H9 (cell line): ENCODE data around the gene MRTFB. TPM values are rescaled to one million over a fixed set of nuclear protein-coding genes. Genes with fewer than 3 reads are reported as not detected.

Experiments used
- DNase-seq: peaks from one replicate; pipeline ENCODE4 v3.0.0-alpha.2; 2017
- H2AFZ ChIP-seq: one replicate; pipeline ENCODE4 v1.6.1; 2013; ENCODE audit warnings: mild to moderate bottlenecking, low read length, control low read depth, moderate library complexity
- H2AK5ac ChIP-seq: 2 replicates; pipeline ENCODE4 v1.6.1; 2013; ENCODE audit warnings: low read length, control low read depth, mixed read lengths; ENCODE audit not compliant: insufficient read length
- H2BK120ac ChIP-seq: one replicate; pipeline ENCODE4 v1.6.1; 2013; ENCODE audit warnings: low read depth, mild to moderate bottlenecking, low read length, control low read depth, inconsistent platforms; ENCODE audit not compliant: poor library complexity, severe bottlenecking
- H2BK12ac ChIP-seq: 2 replicates; pipeline ENCODE4 v1.6.1; 2013; ENCODE audit warnings: low read length, control low read depth, mixed read lengths, low read depth; ENCODE audit not compliant: insufficient read length
- H2BK15ac ChIP-seq: 2 replicates; pipeline ENCODE4 v1.6.1; 2013; ENCODE audit warnings: low read depth, low read length, control low read depth
- H2BK20ac ChIP-seq: one replicate; pipeline ENCODE4 v1.6.1; 2013; ENCODE audit warnings: low read depth, mild to moderate bottlenecking, low read length, control low read depth, inconsistent platforms; ENCODE audit not compliant: poor library complexity, severe bottlenecking
- H2BK5ac ChIP-seq: 2 replicates; pipeline ENCODE4 v1.6.1; 2013; ENCODE audit warnings: low read length, control low read depth, mixed read lengths; ENCODE audit not compliant: insufficient read length
- H3K14ac ChIP-seq: 2 replicates; pipeline ENCODE4 v1.6.1; 2013; ENCODE audit warnings: low read length, control low read depth; ENCODE audit not compliant: insufficient read depth
- H3K18ac ChIP-seq: 2 replicates; pipeline ENCODE4 v1.6.1; 2013; ENCODE audit warnings: low read depth, mild to moderate bottlenecking, mixed read lengths, low read length, control low read depth; ENCODE audit not compliant: insufficient read length
- H3K23ac ChIP-seq: 2 replicates; pipeline ENCODE4 v1.6.1; 2013; ENCODE audit warnings: low read length, control low read depth, mixed read lengths, low read depth; ENCODE audit not compliant: insufficient read length
- H3K23me2 ChIP-seq: 2 replicates; pipeline ENCODE4 v1.6.1; 2013; ENCODE audit warnings: low read depth, mild to moderate bottlenecking, mixed read lengths, low read length, control low read depth; ENCODE audit not compliant: insufficient read length, poor library complexity, severe bottlenecking
- H3K27ac ChIP-seq: 2 replicates; pipeline ENCODE4 v1.5.1; 2013; ENCODE audit warnings: low read length, control low read depth, mixed read lengths, low read depth; ENCODE audit not compliant: insufficient read length
- H3K27me3 ChIP-seq: 2 replicates; pipeline ENCODE4 v1.6.1; 2013; ENCODE audit warnings: low read length, control low read depth, inconsistent platforms; ENCODE audit not compliant: insufficient read depth
- H3K4ac ChIP-seq: 2 replicates; pipeline ENCODE4 v1.6.1; 2013; ENCODE audit warnings: low read depth, mild to moderate bottlenecking, control low read depth, inconsistent platforms, low read length, moderate library complexity
- H3K4me1 ChIP-seq: 2 replicates; pipeline ENCODE4 v1.6.1; 2013; ENCODE audit warnings: low read length, control low read depth, inconsistent platforms; ENCODE audit not compliant: insufficient read depth
- H3K4me2 ChIP-seq: 2 replicates; pipeline ENCODE4 v1.6.1; 2013; ENCODE audit warnings: low read length, control low read depth, mixed read lengths; ENCODE audit not compliant: insufficient read length, insufficient read depth
- H3K56ac ChIP-seq: 2 replicates; pipeline ENCODE4 v1.6.1; 2013; ENCODE audit warnings: low read depth, mild to moderate bottlenecking, mixed read lengths, low read length, control low read depth; ENCODE audit not compliant: insufficient read length
- H3K79me1 ChIP-seq: 2 replicates; pipeline ENCODE4 v1.6.1; 2013; ENCODE audit warnings: low read depth, mild to moderate bottlenecking, moderate library complexity, low read length, control low read depth, inconsistent platforms; ENCODE audit not compliant: insufficient read depth, poor library complexity, severe bottlenecking
- H3K79me2 ChIP-seq: 2 replicates; pipeline ENCODE4 v1.6.1; 2013; ENCODE audit warnings: low read length, control low read depth, inconsistent platforms; ENCODE audit not compliant: insufficient read depth
- H3K9ac ChIP-seq: 2 replicates; pipeline ENCODE4 v1.6.1; 2013; ENCODE audit warnings: low read length, control low read depth, mixed read lengths; ENCODE audit not compliant: insufficient read length; ENCODE audit errors: extremely low read depth
- H3K9me3 ChIP-seq: one replicate; pipeline ENCODE4 v1.6.1; 2013; ENCODE audit warnings: low read depth, low read length, inconsistent platforms; ENCODE audit not compliant: control insufficient read depth
- H3T11ph ChIP-seq: one replicate; pipeline ENCODE4 v1.6.1; 2013; ENCODE audit warnings: mild to moderate bottlenecking, low read length, control low read depth, inconsistent platforms
- H4K20me1 ChIP-seq: one replicate; pipeline ENCODE4 v1.6.1; 2013; ENCODE audit not compliant: control insufficient read depth, insufficient read length, insufficient read depth
- H4K5ac ChIP-seq: 2 replicates; pipeline ENCODE4 v1.6.1; 2013; ENCODE audit warnings: low read depth, mild to moderate bottlenecking, mixed read lengths, low read length, control low read depth; ENCODE audit not compliant: insufficient read length
- H4K8ac ChIP-seq: replicated peaks from 2 replicates; pipeline ENCODE4 v1.6.1; 2013; ENCODE audit warnings: low read length, control low read depth, mixed read lengths, low read depth; ENCODE audit not compliant: insufficient read length
- H4K91ac ChIP-seq: 2 replicates; pipeline ENCODE4 v1.6.1; 2013; ENCODE audit warnings: low read depth, mild to moderate bottlenecking, moderate library complexity, mixed read lengths, low read length, control low read depth; ENCODE audit not compliant: insufficient read length
- H3K27ac Mint-ChIP-seq, 3 experiments: 2 replicates in 2 of 3; 3 replicates in 1 of 3; pipeline ENCODE4 v1.8.0; 2020 to 2021; ENCODE audit warnings: mixed read lengths in 3 of 3, mild to moderate bottlenecking in 1 of 3, moderate library complexity in 1 of 3
- H3K27me3 Mint-ChIP-seq: 2 replicates; pipeline ENCODE4 v1.8.0; 2021; ENCODE audit warnings: low read depth, mild to moderate bottlenecking, moderate library complexity, mixed read lengths
- H3K36me3 Mint-ChIP-seq, 3 experiments: 2 replicates in 2 of 3; 3 replicates in 1 of 3; pipeline ENCODE4 v1.8.0; 2020 to 2021; ENCODE audit warnings: low read depth in 3 of 3, mixed read lengths in 3 of 3; ENCODE audit not compliant: insufficient read depth in 1 of 3
- H3K4me1 Mint-ChIP-seq, 2 experiments: 2 replicates each; pipeline ENCODE4 v1.8.0; 2020; ENCODE audit warnings: mixed read lengths in 2 of 2
- H3K4me3 Mint-ChIP-seq, 2 experiments: 2 replicates in 1 of 2; 3 replicates in 1 of 2; pipeline ENCODE4 v1.8.0; 2020 to 2021; ENCODE audit warnings: mild to moderate bottlenecking in 2 of 2, mixed read lengths in 2 of 2, moderate library complexity in 1 of 2
- H3K9me3 Mint-ChIP-seq, 2 experiments: 2 replicates in 1 of 2; 3 replicates in 1 of 2; pipeline ENCODE4 v1.8.0; 2020; ENCODE audit warnings: mild to moderate bottlenecking in 2 of 2, mixed read lengths in 2 of 2, moderate library complexity in 1 of 2
- WGBS: extraction: QIAGEN DNeasy Blood & Tissue Kit; methylation state at CpG from one replicate; pipeline ENCODE4 v1.1.7; 2013; ENCODE audit warnings: missing lambda C conversion rate, low lambda C conversion rate, mixed read lengths; ENCODE audit not compliant: insufficient read length; ENCODE audit errors: extremely low coverage; 5-methylcytosine and 5-hydroxymethylcytosine counted together
- total RNA-seq: library from RNA; stranded (reverse); gene quantifications from 2 replicates; pipeline ENCODE4 v1.2.1, GENCODE V29; 2021
- TF ChIP-seq, protein P1 (sequence below): fragments of 200-600 bp; sonication (generic); conservative IDR thresholded peaks from 3 replicates; pipeline ENCODE4 v1.8.0; 2021; ENCODE audit warnings: antibody characterized with exemption, mild to moderate bottlenecking

The MRTFB gene
- total RNA-seq, 1 experiment from 2014 or later: 29.9 TPM

- no peak overlapping the region for H3K14ac ChIP-seq
- no peak overlapping the region for H3K4ac ChIP-seq
- no peak overlapping the region for H4K8ac ChIP-seq
- WGBS: no CpG with 5 or more reads among the region's 5 CpGs
- no peak overlapping the region for H2BK5ac ChIP-seq
- DNase-seq: no peak
- H4K91ac ChIP-seq: no peak overlapping the region
- H3T11ph ChIP-seq: no peak overlapping the region
- Mint-ChIP-seq H3K9me3 (no peaks in the 10 kb centered on the region; a peak in 1 of 5 replicates), H3K27ac (no peak overlapping the region), H3K36me3 (no peaks in the 10 kb centered on the region), H3K4me1 (no peaks in the 10 kb centered on the region), H3K27me3 (no peaks in the 10 kb centered on the region), H3K4me3 (no peak overlapping the region)
- H2BK12ac ChIP-seq: no peak overlapping the region
- no peak overlapping the region for H3K56ac ChIP-seq
- H3K18ac ChIP-seq: no peak overlapping the region
- no peaks in the 10 kb centered on the region for H3K9me3 ChIP-seq
- H3K23ac ChIP-seq: no peak overlapping the region
- no peak overlapping the region for H3K27ac ChIP-seq
- H3K9ac ChIP-seq: no peak overlapping the region
- no peaks in the 10 kb centered on the region for H3K79me2 ChIP-seq
- H3K79me1 ChIP-seq: no peaks in the 10 kb centered on the region
- no peaks in the 10 kb centered on the region for H4K20me1 ChIP-seq
- H2BK120ac ChIP-seq: no peak overlapping the region
- no peaks in the 10 kb centered on the region for H3K4me1 ChIP-seq
- no peak overlapping the region for H2AFZ ChIP-seq
- H3K4me2 ChIP-seq: no peak overlapping the region
- no peaks in the 10 kb centered on the region for H3K23me2 ChIP-seq
- H2BK15ac ChIP-seq: no peak overlapping the region
- TF ChIP-seq, protein P1, sequence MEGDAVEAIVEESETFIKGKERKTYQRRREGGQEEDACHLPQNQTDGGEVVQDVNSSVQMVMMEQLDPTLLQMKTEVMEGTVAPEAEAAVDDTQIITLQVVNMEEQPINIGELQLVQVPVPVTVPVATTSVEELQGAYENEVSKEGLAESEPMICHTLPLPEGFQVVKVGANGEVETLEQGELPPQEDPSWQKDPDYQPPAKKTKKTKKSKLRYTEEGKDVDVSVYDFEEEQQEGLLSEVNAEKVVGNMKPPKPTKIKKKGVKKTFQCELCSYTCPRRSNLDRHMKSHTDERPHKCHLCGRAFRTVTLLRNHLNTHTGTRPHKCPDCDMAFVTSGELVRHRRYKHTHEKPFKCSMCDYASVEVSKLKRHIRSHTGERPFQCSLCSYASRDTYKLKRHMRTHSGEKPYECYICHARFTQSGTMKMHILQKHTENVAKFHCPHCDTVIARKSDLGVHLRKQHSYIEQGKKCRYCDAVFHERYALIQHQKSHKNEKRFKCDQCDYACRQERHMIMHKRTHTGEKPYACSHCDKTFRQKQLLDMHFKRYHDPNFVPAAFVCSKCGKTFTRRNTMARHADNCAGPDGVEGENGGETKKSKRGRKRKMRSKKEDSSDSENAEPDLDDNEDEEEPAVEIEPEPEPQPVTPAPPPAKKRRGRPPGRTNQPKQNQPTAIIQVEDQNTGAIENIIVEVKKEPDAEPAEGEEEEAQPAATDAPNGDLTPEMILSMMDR: no peak
- H4K5ac ChIP-seq: no peak overlapping the region
- no peaks in the 10 kb centered on the region for H3K27me3 ChIP-seq
- H2BK20ac ChIP-seq: no peak overlapping the region
- no peak overlapping the region for H2AK5ac ChIP-seq
These were observed 36.0 kb upstream of the MRTFB start for GRCh38 chr16:14035092-14035491.
